Muscle of arm (tissue), 12 donors: ENCODE data around the gene AFF4. TPM values are rescaled to one million over a fixed set of nuclear protein-coding genes. Genes with fewer than 3 reads are reported as not detected.
A peak's percentile ranks its signal among the peaks of the same experiment; 100 is the strongest.

ENCODE experiments used
- DNase-seq: peaks from one replicate; pipeline ENCODE4 v3.0.0-alpha.2; 2013
- polyA plus RNA-seq, 12 donors: library from polyadenylated mRNA; unstranded; fragments of 120-200 nt; gene quantifications; one replicate each; pipeline ENCODE4 v1.2.1, GENCODE V29; 2013; ENCODE audit not compliant: insufficient read length in 12 of 12

Gene AFF4
- polyA plus RNA-seq, 12 donors = 45.1 to 65.3 (median 50.6) TPM; not detected in 1

DNA sequence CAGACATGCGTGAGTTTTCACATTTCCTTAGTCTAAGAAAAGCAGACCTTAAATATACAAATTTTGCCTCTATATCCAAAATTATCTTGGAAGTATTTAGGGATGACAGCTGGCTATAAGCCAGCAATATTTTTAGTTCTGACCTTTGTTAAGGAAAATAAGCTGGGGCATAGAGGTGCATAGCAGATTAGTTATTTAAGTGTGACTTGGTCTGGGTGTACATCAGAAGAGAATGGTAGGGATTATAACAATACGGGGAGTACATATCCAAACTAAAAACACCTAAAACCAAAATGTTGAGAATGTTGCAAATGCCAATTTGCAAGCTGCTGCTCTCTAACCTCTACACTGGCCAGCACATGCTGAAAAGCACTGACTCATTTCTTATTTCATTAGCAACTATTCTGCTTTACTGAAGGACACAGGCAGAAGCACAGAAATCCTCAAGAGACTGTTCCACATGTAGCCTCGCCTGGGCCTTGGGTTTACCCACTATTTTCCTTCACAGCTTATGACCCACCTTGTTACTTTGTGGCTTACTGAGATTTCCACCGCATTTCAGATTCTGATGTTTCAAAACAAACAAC lies 67.6 kb downstream of the AFF4 start:
- no peak for DNase-seq

DNA sequence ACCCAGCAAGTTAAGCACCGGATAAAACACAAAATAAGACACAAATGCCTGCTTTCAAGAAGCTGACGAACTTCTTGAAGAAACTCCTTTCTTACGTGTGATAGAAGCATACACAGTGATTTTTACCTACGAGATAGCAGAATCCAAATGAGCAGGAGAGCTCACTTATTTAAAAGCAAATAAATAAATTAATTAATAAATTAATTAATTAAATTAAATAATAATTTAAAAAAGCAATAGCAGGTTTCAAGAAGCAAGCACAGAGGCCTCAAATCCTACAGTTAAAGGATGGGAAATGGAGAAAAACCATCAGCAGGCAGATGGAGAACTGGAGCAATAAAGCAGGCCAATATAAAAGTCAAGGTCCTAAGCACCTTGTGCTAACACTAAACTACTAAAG lies 72.6 kb downstream of the AFF4 start:
- DNase-seq = no peak

DNA sequence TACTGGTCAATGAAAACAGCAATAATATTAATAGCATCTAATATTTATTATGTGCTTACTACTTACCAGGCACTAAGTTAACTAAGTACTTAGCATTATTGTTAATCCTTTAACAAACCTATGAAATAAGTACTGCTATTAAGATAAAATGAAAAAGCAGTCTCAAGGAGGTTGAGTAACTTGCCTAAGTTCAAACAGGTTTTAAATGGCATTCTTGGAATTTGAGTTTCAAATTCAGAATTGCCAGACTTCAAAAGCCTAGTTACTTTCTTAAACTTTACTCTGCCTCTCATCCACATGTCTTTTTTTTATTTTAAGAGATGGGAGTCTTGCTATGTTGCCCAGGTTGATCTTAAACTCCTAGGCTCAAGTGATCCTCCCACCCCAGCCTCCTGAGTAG lies 73.9 kb downstream of the AFF4 start:
- DNase-seq = no peak

DNA sequence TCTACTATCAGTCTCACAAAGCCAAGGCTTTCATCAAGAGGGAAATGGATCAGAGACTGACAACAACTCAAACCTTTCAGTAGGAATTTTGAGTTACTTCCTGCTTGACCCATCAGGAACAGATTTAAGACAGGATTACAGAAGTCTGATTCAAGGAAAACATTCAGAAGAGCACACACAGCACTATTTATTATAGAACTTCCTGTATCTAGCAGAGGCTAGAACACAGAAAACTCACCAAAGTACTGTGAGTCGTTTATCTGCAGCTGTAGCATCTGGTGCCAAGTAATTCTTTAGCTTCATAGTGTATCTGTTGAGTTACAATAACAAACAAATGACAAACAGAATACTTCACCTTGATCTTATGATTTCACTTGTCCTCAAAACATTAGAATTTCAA lies 76.2 kb downstream of the AFF4 start:
- DNase-seq = no peak

DNA sequence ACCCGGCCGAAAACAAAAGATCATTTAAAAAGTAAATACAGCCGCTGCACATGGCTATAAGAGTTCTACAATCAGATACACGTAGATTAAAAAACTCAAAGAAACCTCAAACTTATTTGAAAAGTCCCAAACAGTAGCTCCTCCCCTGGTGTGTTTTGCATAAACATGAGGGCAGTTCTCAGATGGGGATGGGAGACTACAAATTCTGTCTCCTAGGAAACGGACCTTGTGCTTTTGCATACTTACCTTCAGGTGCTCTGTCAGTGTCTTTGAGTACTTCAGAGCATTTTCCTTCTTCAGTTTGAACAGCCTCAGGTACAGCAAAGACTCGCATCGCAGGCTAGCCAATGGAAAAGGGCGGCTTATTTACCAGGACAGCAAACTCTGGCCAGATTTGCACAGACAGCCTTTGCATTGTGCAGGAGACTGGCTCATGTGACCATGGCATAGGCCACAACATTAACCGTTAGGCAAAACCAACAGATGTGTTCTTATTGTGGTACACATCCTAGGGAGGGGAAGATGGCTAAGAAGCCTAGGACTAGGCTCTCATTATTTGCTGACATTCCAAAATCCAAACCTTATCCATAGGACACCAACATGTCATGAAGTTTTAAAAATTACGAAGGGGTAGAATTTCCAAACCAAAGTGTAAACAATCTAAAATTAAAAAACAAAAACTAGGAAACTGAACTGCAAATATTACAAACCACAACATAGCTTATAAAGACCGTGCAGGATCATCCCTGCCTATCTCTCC lies 77.2 kb downstream of the AFF4 start:
- DNase-seq = no peak

DNA sequence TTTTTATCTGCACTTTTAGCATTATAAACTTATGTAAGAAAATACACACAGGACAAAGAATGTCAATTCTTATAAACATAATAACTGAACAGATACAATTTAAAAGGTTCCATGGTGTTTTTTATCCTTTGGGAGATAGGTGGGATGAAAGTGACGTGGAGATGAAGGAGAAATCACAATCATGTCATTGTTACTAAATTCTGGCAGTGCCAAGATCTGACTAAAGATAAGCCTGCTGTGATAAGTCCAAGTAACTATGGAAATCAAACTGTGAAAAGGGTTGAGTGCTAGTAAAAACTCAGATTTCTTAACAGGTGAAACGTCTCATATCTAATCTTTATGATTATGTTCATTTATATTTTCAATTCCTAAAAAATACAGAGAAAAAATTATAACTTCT lies 78.9 kb downstream of the AFF4 start:
- no peak for DNase-seq

DNA sequence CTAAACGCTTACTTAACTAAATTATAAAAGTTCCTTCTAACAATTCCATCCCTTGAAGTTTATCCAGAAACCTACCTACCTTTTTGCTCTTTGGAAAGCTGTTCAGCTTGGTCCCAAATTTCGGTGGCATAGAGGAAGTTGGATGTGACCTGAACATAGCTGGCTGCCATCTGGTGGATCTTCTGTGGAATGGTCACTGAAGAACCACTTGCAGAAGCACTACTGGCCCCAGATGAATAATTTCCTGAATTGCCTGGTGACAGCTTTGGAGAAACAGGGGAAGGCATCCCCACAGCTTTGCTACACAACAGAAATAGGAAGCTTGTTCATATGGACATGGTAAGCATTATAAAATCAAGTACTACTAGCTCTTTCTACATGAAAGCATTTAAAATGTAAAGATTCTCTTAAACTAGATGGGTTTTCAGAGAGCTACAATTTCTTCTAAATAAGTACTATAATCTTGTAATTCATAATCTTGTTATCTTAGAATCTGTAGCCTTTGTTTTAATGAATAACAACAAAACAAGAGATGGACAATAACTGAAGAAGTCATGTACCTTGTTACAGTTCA lies 80.1 kb downstream of the AFF4 start:
- peak; percentile 29 for DNase-seq

DNA sequence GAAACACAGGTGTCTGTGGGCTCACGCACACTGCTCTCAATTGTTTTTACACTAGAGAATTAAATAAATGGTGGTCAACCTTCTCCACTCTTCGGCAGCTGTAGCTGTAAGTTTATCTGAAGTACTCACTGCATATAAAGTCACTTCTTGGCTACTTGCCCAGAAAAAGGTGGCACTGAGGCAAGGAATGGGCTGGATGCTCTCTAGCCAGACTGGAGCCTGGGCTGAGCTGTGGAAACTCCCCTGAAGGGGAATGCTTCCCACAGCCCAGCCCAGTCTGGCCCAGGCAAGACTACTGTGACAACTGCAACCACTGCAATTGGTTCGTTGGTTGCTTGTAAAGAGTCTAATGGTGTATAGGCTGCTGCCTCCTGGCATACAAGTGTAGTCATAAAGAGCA lies 85.5 kb downstream of the AFF4 start:
- no peak for DNase-seq

DNA sequence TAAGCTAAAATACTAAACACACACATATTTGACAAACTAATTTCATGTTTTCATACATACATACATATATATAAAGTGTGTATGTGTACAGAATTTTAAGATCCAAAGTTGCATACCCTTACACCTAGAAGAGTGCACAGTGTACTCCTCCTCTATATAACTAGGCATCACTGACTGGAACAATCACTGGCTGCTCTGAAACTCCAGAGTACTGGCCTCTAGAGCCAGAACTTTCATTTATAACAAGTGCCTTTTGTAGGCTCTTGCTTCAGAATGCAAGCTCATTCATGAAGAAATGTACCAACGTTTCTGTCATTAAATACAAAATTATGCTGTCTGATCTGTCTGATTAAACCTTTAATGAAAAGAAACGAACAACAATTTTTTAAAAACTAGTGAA lies 86.0 kb downstream of the AFF4 start:
- no peak for DNase-seq

DNA sequence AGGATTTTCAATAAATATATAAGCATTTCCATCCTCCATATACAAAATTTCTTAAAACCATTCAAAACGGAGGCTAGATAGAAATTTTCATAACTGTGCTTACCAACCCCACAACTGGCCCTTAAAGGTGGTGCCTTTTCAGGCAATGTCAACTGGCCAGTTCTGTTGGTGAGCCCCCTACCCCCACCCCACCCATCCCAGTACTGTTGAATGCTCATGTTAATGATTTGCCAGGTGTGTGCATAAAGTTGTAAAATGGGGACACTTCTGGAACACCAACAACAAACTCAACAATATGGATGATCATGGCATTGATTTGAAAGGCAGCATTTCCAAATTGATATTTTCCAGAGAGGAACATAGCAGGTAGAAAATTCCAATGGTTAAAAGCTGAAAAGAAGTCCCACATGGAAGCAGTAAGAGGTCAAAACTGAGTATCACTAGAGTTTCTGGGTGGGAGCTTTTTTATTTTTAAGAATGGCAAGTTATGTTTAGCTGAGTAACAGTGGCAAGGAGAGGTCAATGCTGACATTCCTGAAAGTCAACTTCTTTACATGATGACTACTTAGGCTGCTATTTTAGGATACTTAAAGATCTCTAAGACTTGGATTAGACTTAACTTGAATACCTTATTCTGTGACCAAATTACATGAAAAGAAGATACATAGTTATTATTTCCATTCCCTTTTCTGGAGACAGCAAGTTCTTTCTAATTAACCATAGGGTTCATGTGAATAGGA lies 87.2 kb downstream of the AFF4 start:
- no peak for DNase-seq

DNA sequence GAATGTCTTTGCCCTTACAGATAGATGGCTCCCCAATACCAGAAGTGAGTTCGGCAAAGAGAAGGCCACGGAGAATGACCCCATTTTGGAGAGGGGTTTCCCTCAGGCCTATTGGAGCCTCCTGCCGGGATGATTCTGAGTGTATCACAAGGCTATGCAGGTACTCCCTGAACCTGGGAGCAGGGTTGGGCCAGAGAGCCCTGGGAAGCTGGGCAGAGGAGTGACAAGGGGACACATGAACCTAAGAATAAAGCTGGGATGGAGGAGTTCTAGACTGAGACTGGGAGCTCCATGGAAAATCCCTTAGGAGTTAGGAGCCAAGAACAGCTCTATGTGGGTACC lies 89.5 kb downstream of the AFF4 start:
- DNase-seq = no peak

DNA sequence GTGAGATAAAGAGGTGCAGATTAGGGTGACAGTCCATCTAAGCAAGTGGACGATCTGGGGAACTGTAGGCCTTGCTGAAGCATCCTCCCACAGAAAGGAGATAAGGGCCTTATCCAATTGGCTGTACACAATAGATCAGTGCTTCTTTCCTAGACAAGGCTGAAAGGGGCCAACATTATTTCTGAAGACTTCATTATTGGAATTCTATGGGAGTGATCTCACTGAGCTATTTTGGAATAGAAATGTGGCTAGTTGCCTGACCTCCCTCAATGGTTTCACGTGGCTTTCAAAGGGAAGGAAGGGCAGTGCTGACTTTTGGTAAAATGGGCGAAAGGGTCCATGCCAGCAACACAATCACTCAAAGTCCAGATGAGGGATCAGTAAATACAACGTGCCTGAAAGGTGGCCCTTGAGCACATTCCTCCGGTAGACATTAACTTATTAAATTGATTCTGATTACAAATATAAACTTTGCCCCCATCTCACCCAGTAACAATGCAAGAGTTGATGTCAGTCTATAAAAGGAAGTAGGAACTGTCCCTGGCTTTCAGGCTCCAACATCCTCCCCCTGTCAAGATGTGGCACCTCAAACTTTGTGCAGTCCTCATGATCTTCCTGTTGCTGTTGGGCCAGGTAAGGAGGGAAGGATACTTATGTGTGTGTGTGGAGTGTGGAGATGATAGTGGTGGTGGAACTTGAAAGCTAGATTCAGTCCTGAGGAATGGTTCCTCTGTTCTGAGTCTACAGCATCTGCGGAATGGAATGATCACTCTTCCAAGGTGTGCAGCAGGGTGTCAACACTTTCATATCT lies 90.1 kb downstream of the AFF4 start, which contains the start of gene LEAP2:
Gene LEAP2 (plus strand): TSS at position 550 of the 811 bp plus-strand sequence. CDS start 27 bp downstream, at position 577.
- no peak for DNase-seq

DNA sequence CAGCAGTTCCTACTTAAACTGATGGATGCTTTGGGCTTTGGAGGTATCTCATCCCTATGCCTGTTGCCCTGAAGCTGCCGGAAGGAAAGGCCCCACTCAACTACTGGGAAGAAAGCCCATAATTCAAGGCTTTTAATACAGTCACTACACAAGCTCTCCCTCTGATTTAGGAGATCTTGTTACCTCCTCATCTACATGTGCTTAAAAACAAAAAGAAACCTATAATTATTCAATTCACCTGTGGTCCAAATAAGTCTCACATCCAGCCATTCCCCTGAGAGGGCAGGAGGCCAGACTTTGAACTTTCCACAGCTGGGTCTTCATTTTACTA lies 90.7 kb downstream of the AFF4 start:
- no peak for DNase-seq

DNA sequence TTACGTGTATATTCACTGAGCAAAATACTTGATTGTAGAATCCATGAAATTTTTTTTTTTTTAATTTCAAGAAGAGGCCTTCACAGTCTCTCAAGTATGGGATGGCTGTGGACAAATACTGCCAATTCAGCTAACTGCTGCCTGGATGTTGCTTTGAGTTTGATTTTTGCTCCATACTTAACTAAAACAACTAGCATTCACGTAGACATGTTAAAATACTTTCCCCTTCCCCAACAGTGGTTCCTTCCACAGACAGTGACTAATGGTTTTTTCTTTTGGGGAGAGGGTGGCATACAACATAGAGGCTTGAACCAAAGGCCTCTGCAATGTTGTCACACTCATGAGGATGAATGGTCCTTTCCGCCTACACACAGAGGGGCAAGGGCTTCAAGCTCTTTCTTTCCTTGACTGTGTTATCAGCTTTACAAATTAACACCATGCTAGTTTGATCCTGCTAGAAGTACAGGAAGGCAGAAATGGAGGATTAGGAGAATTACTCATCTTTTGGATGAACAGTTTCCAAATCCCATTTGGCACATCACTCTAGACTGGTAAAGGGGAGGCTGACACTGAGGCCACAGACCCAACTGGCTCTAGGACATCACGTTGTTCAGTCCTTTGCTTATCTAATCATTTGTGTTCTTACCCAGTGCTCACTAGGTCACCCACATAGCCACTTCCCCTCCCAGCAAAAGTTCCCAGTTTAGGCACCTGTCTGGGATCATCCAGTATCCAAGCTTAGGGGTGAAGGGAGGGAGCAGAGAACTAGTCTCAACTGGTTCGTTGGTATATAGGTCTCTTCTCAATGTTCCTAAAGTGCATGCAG lies 91.8 kb downstream of the AFF4 start:
- DNase-seq = no peak

DNA sequence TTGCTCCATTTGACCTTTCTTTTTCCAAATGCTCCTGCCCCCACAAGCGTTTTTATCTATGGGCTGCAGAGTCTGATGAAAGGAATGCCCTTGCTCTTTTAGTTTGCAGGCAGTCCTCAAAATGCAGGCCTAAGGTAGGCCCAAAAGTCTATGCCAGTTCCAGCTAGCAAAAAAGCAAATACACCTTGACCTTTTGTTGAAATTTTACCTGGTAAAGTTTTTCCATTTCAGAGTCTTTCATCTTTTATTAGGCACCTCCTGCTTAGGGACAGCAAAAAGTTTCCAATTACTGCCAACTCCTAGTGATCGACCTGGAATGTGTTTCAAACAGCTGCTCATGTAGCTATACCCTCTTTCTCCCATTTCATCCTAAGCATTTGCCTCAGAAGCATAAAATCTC lies 92.6 kb downstream of the AFF4 start:
- DNase-seq = no peak

DNA sequence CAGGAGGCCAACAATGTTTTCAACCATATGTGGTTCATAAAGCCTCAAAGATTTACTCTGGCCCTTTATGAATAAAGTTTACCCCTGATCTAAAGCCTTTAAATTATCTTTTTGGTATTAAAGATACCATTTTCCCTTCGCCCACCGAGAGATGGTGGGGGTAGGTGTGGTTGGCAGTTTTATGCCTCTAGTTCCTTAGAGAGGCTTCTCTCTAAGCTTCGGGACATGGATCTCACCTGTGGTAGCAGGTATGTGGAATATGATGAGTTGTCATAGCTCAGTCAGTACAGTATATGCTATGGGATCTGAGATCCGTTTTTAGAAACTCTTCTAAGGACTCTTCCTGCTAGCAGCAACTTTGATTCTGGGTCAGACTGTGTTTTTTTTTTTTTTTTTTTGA lies 94.7 kb downstream of the AFF4 start:
- no peak for DNase-seq

DNA sequence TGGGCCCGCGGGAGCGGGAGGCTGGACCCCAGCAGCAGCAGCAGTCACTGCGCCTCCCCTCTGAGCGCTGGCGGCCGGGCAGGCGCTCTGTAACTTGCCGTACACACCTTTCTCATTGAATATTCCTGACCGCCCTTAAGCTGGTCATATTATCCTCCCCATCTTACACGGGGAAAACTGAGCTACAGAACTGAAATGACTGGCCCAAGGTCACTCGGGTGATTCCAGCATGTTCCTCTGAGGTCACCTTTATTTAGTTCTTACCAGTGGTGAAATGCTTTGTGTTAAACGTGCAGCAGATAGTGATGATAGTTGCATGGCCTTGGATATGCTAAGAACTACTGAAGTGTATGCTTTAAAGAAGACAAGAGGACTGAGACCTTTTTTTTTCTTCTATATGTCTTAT lies 96.4 kb downstream of the AFF4 start:
- DNase-seq = no peak

DNA sequence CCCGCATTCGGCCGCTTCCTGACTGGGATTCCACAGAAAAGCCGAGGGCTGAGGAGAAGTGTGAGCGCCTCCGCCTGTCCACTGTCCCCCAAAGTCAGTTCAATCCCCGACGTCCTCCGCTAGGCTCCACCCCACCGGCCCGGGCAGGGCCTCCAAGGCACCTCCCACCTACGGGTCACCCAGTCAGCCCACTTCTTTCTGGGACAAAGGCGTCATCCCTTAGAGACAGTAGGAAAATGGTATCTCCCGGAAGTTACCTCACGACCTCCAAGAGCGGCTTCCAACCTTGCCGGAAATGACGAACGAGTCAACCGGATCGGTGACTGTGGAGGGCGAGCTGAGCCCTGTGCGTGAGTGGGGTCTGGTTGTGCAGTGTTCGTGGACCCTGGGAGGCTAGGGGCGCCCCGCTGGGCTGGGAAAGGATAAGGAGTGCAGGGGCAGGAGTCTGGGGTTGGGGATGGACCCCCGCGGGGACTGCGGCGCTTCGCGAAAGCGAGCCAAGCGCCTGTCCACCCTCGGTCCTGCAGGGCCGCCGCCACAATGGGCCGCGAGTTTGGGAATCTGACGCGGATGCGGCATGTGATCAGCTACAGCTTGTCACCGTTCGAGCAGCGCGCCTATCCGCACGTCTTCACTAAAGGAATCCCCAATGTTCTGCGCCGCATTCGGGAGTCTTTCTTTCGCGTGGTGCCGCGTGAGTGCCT lies 96.9 kb downstream of the AFF4 start, which contains the start of the genes GDF9 and UQCRQ:
Gene GDF9 (minus strand): TSS at position 128 of the 704 bp plus-strand sequence. CDS start 1,936 bp downstream, outside the sequence.
Gene UQCRQ (plus strand): TSS at position 301 of the 704 bp plus-strand sequence. CDS start 240 bp downstream, at position 541.
- peak; percentile 99 for DNase-seq

DNA sequence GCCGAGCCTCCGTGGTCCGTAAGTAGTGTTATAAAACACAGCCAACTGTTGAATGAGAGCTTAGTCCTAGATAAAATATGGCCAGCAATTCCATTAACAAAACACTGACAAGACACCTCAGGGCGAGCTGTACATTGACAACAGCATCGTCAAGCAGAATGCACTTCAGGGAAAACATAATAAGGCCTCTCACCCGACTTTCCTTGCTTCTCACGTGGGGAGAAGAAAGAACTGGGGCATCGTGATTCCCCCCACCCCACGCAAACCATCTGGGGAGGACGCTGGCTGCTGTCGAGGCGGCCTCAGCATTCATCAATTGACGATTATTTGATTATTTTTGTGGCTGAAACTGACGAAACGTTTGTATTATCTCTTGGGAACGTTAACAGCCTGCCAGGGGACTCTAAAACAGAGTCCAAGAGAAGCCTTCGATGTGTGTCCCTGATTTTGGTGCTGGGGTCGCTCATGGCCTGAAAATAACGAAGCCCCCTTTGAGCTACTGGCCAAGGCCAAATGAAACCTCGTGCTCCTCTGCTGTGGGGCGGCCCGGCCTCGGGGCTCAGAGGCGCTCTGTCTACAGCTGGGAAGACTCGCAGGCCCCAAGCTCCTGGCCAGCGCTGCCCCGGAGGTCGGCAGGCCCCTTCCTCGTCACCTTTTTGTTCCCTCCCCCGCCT lies 97.6 kb downstream of the AFF4 start:
- no peak for DNase-seq

DNA sequence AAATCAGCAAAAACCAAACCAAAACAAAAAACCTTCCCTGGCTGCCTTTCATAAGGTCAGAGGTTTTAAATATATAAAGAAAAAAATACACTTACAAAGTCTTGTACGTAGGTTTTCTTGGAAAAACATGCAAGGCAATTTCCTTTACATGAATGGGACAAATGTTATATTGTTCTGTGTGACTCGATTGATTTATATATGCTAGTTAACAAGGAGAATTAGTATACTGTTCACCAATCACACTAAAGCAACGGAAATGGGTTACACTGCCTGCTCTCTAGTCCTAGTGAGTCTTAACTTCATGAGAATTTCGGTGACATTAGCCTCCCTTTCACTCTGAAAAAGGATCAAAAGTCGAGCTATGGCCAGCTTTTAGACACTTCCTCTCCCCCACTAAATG lies 102.7 kb downstream of the AFF4 start:
- no peak for DNase-seq
